Pons (tissue), 1 donor: Measurements from ENCODE around the gene TMEM229B.

Experiments used
- DNase-seq: peaks from one replicate; pipeline ENCODE4 v3.0.0-alpha.2; 2016; ENCODE audit warnings: low spot score

The TMEM229B gene

GRCh38 chr14:67487937-67488893 lies at the start of gene TMEM229B:
Gene TMEM229B (minus strand): TSS chr14:67488721. CDS start chr14:67473923, 14,798 bp downstream.
- peak; percentile 51 for DNase-seq

GRCh38 chr14:67537736-67538135 lies 49.2 kb upstream of the TMEM229B start:
- no peak for DNase-seq

GRCh38 chr14:67536087-67536486 lies 47.6 kb upstream of the TMEM229B start:
- peak; percentile 75 for DNase-seq

DNA sequence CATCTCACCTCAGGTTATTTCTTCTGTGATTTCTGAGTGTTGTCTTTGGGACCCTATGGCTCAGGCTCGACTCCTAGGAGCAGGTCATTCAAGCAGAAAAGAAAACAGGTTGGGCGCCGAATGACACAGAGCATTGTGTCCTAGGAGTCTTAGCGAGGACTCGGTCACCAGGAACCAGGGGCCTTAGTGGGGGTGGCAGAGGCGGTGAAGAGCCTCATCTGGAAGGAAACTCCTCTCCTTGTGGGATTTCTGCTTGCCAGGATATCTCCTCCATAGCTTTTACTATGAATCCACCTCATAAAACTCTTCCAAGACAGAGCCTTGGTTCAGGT lies 45.2 kb upstream of the TMEM229B start:
- DNase-seq, result no peak

- peak; percentile 92 for DNase-seq
These were observed 44.7 kb upstream of the TMEM229B start, which contains the start of gene PLEKHH1 for GRCh38 chr14:67532998-67533753. Gene PLEKHH1 (plus strand): TSS chr14:67533290. CDS start chr14:67541868, 8,578 bp downstream.

- DNase-seq, result no peak
These were observed 44.1 kb upstream of the TMEM229B start for GRCh38 chr14:67532606-67532997.

DNA sequence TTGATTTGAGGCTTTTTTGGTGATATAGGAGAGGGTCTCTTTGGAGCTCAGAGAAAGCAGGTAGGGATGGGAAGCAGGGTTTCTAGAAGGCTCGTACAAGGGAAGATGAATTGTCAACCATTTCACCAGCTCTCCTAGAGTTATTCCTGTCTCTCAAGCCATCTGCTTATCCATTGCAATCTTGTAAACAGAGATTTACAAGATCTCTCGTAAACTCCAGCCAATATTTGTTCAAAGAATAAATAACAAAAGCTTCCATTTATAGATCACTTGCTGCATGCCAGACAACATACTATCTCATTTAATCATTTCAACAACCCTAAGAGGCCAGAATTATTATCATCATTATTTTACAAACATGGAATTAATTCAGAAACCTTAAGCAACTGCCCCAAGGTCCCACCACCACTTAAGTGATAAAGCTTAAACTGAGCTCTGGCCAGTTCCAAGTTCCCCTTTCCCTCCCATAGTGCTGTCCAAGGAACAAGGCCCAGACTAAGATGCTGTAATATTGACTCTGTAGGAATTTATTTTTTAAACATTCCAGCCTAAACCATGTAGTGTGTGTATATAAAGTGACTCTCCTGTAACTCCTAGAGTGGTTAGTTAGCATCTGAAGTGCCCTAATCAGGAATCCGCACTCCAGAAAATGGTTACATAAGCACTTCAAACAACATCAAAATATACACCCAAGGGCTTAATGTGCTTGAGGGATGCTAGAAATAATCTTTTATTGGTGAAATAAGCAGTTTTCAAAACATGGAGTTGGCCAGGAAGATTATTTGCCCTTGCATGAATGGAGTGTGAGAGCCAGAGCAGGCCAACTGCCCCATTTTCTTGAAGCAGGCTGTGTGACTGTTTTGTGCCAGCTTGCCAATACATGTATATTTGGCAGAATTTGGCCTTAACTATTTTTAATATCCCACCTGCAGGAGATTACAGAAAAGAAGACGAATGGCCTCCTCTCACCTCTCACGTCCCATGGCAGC lies 41.7 kb upstream of the TMEM229B start:
- no peak for DNase-seq

- peak; percentile 77 for DNase-seq
These were observed 39.8 kb upstream of the TMEM229B start for GRCh38 chr14:67528276-67528675.

DNA sequence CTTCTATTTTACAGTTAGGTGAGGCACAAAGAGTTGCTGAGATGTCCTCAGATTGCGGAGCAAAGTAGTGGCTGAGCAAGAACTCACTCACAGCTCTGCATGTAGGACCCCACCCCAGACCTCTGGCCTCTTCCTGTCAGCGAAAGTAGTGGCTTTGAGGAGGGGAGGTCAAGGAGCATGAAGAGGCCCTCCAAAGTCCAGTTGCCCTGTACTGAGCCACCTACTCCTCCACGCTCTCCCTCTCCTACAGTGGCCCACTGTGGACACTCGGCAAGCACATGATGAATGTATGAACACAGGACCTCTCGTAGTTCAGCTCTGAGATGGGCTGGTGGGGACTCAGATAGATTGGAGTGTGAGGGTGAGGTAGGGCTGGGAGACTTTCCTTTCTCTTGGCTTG lies 39.2 kb upstream of the TMEM229B start:
- DNase-seq, result no peak

DNA sequence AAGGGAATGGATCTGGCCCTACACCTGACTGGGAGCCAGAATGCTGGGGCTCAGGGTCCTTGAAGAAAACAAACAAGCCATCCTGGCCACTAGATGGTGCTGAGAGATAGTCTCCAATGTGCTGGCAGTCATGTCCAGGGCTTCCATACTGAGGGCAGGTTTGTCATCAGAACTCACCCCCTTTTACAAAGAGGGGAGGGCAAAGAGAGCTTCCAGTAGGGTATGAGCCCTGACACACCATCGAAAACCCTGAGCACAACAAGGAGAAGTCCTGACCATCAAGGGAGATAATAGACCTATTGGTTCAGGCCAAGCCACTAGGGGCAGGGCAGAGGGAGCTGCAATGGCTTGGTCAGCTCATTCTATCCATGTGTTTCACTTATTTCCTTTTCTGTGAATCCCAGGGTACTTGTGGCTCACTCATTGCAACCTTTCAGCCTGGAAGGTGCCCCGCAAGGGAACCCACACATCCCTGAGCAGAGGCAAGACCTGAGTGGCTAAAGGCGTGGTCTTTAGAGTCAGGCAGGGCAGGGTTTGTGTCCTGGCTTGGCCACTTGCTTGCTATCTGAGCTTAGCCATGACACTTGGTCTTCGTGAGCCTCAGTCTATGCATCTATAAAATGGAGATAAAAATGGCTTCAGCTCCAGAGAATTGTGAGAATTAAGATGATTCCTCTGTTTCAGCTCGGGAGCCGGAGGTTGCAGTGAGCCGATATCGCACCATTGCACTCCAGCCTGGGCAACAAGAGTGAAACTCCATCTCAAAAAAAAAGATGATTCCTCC lies 38.3 kb upstream of the TMEM229B start:
- DNase-seq, result peak; percentile 92

DNA sequence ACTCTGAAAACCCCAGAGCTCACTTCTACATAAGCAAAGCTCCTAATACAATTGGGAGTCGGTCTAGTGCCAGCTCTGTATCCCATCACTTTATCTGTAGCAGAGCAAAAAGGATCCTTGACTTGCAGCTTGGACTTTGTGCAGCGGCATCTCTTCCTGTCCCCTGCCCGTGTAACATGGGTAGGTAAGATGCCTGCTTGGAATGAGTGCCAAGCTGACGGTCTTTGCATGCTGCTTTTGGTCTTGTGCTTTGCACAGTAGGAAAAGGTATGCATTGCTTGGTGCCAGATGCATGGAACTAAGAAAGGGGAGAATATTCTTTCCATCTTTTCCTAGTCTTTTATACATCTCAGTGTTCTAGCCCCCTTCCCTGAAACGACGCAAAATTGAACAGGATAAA lies 37.7 kb upstream of the TMEM229B start:
- DNase-seq, result no peak

DNA sequence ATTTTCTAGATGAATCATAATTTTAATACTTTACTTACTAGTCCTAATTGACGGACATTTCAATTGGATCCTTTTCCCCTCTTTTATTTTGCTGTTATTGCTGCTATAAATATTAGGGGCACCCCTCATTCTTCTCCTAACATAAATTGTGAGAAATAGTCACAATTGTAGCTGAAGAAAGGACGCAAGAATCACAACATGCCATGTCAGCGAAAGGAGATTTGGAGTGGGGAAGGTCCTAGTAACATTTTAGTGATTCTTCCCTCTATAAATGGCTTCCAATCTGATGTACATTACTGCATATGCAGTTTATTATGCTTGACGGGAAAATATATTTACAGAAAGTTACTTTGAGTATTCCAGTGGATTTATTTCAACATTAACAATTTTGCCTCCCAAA lies 36.9 kb upstream of the TMEM229B start:
- no peak for DNase-seq

- DNase-seq, result no peak
These were observed 36.1 kb upstream of the TMEM229B start for GRCh38 chr14:67524634-67524963.

DNA sequence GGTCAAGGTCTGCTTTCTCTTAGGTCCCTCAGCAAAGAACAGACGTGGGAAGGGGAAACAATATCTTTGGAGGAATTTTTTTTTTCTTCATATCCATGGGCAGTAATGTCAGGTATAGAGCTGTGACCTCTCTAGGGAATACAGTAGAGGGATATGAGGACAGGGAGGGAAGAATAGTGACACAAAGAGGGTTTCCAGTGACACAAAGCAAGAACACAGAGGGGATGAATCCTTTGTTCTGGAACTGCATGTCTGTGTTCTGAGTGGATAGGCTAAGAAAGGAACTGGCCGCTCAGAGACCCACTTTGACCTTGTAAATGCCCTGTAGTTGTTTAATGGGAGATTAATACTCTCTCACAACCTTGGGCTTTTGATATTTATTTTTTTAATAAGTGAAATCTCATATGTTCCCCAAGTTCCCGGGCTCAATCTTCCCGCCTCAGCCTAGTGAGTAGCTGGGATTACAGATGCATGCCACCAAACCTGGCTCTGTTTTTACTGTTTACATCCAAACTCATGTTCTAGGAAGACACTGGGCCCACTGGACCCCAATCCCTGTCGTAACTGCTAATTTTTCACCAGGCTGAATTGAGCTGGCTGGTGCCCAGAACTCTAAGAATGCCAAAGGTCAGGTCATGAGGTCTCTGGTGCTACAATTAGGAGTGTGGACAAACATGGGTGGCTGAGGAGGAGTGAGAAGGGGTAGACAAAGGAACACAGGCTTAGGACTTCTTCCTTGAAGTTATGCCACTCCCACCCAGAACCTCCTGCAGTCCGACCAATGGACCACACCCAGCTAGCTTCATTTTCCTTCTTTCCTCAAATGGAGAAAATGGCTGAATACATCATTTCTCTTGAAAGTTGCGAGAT lies 35.5 kb upstream of the TMEM229B start:
- peak; percentile 74 for DNase-seq

DNA sequence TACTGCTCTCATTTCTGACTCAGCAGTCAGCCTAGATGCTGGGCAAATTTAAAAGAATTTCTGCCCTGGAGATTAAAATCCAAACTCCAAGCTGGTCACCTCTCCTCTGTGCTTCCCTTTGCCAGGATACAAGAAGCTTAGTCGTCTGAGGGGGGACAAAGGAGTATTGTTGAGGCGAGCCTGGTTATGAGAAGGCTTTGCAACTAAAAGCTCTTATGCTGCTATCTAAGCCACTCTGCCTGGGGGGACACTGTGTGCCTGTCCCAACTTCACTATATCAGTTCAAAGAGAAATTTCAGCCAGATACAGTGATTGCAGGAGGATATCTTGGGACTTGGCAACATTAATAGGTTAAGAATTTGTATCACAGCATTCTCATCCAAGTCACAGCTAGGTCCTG lies 33.7 kb upstream of the TMEM229B start:
- DNase-seq, result peak; percentile 93

DNA sequence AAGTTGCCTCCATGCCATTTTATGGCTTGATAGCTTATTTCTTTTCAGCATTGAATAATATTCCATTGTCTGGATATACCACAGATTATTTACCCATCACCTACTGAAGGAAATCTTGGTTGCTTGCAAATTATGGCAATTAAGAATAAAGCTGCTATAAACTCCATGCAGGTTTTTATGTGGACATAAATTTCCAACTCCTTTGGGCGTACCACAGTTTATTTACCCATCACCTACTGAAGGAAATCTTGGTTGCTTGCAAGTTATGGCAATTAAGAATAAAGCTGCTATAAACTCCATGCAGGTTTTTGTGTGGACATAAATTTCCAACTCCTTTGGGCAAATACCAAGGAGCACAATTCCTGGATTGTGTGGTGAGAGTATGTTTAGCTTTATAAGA lies 32.0 kb upstream of the TMEM229B start:
- DNase-seq, result no peak

DNA sequence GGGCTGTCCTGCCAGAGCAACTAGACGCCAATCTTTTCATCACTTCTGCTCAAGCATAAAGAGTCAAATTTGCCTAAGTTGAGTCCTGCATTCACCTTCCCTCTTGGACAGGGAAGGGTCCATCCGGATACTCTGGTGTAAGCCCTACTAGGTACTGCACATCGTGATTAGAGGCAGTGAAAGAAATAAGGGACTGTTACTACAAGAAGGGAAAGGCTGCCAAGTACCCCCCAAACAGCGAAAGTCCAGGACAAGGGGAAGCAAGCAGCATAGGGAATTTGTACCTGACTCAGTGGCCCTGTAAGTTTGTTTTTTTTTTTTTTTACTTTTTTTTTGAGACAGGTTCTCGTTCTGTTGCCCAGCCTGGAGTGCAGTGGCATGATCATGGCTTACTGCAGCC lies 30.9 kb upstream of the TMEM229B start:
- DNase-seq, result no peak

- peak; percentile 84 for DNase-seq
These were observed 28.6 kb upstream of the TMEM229B start for GRCh38 chr14:67517083-67517482.

DNA sequence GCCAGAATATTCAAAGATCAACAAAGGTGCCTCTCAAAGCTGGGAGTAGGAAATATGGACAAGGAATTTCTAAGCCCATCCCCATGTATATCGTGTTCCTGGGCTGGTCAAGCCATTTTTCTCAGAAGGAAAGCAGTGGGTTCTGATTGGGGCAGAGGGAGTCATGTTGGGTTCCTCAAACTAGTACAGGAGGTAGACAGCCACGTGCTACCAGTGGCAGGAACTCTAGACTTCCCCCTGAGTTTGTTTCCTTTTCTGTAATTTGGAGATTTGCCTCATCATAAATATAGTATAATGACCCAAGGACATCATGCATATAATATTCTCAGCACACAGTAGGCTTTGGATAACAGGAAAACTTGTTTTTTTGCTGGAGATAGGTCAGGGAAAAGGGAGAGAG lies 28.2 kb upstream of the TMEM229B start:
- DNase-seq, result no peak
